ENCODE results near the gene KCTD2. TPM values are rescaled to one million over a fixed set of nuclear protein-coding genes. Genes with fewer than 3 reads are reported as not detected.
A peak's percentile ranks its signal among the peaks of the same experiment; 100 is the strongest.
"Not testable (repeated sequence)": the region's sequence is repeated elsewhere in the genome, so short reads cannot be mapped to it uniquely, and the experiment has no call there.

The KCTD2 gene
- total and polyA plus RNA-seq, 9 of the 15 experiments (the other 6 are each of a cell fraction or from before 2014, with no cell fraction given): 1.7 to 32.9 (median 15.8) TPM

DNA sequence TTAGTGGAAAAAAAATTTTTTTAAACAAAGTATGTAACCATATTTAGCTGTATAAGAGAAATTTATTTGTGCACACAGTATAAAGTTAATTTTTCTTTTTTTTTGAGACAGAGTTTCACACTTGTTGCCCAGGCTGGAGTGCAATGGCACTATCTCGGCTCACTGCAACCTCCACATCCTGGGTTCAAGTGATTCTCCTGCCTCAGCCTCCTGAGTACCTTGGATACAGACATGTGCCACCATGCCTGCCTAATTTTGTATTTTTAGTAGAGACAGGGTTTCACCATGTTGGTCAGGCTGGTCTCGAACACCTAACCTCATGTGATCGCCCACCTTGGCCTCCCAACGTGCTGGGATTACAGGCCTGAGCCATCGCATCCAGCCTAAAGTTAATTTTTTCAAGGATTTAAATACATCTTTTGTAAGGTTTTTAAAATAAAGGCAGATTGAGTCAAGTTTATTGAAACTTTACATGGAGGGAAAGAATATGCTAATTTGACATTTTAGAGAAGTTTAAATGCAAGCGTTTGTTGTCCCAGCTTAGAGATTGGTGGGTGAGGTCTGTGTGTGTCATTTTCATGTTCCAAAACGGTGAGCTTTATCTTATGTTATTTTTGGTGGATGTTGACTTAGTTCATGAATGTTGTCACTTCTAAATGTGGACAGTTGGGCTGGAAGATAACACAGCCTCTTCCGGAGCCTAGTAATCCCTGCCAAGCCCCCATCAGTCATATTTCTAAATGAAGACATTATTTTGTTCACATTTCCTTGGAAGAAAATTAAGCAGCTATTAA is 24.6 kb downstream of the KCTD2 start (continued):
- TF ChIP-seq, protein P1, sequence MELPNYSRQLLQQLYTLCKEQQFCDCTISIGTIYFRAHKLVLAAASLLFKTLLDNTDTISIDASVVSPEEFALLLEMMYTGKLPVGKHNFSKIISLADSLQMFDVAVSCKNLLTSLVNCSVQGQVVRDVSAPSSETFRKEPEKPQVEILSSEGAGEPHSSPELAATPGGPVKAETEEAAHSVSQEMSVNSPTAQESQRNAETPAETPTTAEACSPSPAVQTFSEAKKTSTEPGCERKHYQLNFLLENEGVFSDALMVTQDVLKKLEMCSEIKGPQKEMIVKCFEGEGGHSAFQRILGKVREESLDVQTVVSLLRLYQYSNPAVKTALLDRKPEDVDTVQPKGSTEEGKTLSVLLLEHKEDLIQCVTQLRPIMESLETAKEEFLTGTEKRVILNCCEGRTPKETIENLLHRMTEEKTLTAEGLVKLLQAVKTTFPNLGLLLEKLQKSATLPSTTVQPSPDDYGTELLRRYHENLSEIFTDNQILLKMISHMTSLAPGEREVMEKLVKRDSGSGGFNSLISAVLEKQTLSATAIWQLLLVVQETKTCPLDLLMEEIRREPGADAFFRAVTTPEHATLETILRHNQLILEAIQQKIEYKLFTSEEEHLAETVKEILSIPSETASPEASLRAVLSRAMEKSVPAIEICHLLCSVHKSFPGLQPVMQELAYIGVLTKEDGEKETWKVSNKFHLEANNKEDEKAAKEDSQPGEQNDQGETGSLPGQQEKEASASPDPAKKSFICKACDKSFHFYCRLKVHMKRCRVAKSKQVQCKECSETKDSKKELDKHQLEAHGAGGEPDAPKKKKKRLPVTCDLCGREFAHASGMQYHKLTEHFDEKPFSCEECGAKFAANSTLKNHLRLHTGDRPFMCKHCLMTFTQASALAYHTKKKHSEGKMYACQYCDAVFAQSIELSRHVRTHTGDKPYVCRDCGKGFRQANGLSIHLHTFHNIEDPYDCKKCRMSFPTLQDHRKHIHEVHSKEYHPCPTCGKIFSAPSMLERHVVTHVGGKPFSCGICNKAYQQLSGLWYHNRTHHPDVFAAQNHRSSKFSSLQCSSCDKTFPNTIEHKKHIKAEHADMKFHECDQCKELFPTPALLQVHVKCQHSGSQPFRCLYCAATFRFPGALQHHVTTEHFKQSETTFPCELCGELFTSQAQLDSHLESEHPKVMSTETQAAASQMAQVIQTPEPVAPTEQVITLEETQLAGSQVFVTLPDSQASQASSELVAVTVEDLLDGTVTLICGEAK (IDR thresholded peaks at IDR 0.05): peak; percentile 53; the same call in 1 of the 2 replicates
- TF ChIP-seq, protein P1 (CRISPR knock-in tag; IDR thresholded peaks at IDR 0.05): not testable (repeated sequence)
- TF ChIP-seq LCOR (CRISPR knock-in tag; IDR thresholded peaks at IDR 0.05) (peak; percentile 90), MEF2A (IDR thresholded peaks at IDR 0.05; ENCODE audit: control insufficient read depth, low read depth, low read length) (peak; percentile 97), NFRKB (IDR thresholded peaks at IDR 0.05; ENCODE audit: low read depth) (peak; percentile 25; the same call in 1 of the 2 replicates), ZFX (CRISPR knock-in tag; IDR thresholded peaks at IDR 0.05) (peak; percentile 48; the same call in 1 of the 2 replicates), MTA2 (IDR thresholded peaks at IDR 0.05; ENCODE audit: low read depth) (peak; percentile 73), FOXA3 (CRISPR knock-in tag; conservative IDR thresholded peaks at IDR 0.05 in 1 of 2, IDR thresholded peaks at IDR 0.05 in 1 of 2) (peak; percentile 98 to 99), EP300 (IDR thresholded peaks at IDR 0.05; ENCODE audit: low read length) (peak; percentile 94)
- TF ChIP-seq, protein P2, sequence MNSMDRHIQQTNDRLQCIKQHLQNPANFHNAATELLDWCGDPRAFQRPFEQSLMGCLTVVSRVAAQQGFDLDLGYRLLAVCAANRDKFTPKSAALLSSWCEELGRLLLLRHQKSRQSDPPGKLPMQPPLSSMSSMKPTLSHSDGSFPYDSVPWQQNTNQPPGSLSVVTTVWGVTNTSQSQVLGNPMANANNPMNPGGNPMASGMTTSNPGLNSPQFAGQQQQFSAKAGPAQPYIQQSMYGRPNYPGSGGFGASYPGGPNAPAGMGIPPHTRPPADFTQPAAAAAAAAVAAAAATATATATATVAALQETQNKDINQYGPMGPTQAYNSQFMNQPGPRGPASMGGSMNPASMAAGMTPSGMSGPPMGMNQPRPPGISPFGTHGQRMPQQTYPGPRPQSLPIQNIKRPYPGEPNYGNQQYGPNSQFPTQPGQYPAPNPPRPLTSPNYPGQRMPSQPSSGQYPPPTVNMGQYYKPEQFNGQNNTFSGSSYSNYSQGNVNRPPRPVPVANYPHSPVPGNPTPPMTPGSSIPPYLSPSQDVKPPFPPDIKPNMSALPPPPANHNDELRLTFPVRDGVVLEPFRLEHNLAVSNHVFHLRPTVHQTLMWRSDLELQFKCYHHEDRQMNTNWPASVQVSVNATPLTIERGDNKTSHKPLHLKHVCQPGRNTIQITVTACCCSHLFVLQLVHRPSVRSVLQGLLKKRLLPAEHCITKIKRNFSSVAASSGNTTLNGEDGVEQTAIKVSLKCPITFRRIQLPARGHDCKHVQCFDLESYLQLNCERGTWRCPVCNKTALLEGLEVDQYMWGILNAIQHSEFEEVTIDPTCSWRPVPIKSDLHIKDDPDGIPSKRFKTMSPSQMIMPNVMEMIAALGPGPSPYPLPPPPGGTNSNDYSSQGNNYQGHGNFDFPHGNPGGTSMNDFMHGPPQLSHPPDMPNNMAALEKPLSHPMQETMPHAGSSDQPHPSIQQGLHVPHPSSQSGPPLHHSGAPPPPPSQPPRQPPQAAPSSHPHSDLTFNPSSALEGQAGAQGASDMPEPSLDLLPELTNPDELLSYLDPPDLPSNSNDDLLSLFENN (IDR thresholded peaks at IDR 0.05; ENCODE audit: low read depth in 2 of 2, low read length in 2 of 2): peak in 1 of 2 experiments; percentile 79; a peak in 2 of 4 replicates
- TF ChIP-seq, protein P3, sequence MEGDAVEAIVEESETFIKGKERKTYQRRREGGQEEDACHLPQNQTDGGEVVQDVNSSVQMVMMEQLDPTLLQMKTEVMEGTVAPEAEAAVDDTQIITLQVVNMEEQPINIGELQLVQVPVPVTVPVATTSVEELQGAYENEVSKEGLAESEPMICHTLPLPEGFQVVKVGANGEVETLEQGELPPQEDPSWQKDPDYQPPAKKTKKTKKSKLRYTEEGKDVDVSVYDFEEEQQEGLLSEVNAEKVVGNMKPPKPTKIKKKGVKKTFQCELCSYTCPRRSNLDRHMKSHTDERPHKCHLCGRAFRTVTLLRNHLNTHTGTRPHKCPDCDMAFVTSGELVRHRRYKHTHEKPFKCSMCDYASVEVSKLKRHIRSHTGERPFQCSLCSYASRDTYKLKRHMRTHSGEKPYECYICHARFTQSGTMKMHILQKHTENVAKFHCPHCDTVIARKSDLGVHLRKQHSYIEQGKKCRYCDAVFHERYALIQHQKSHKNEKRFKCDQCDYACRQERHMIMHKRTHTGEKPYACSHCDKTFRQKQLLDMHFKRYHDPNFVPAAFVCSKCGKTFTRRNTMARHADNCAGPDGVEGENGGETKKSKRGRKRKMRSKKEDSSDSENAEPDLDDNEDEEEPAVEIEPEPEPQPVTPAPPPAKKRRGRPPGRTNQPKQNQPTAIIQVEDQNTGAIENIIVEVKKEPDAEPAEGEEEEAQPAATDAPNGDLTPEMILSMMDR (IDR thresholded peaks at IDR 0.05 in 2 of 3, conservative IDR thresholded peaks at IDR 0.05 in 1 of 3; ENCODE audit: insufficient read depth in 2 of 3, low read depth in 1 of 3, low read length in 3 of 3): peak in 1 of 3 experiments; percentile 14; a peak in 1 of 6 replicates
